ENCODE results near the gene ABCG4. TPM values are rescaled to one million over a fixed set of nuclear protein-coding genes. Genes with fewer than 3 reads are reported as not detected.

ABCG4 gene
- total RNA-seq, 4 donors from 2014 or later: 0.14 TPM; not detected in 3

DNA sequence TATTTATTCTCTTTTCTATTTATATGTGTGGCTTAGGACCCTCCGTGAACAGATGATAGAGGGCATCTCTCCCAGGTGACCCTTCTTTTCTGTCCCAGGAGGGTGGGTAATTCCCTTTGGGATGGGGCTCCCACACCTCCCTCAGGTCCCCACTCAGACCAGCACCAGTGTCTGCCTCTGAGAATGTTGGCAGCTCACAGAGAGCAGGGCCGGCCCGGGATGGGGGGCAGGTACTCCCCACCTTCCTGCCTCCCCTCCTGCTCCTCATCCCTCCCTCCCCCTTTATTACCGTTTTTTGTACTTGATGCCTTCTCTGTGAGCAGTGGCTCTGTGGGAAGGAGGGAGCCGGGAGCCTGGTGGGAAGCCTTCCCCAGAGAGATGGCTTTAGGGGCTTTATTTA, 32.3 kb upstream of the ABCG4 start:
- Histone ChIP-seq H3K36me3 (peaks cover 0 to 18% (median 2%) of the 10 kb centered on the region in 4 donors), H3K9me3 (no peaks in the 10 kb centered on the region), H3K27me3 (no peaks in the 10 kb centered on the region), H3K4me3 (no peak overlapping the region), H3K27ac (peak overlapping the region; percentile 32 to 48 (median 41)), H3K4me1 (peaks cover 0 to 10% (median 6%) of the 10 kb centered on the region in 4 donors)
- WGBS, 2 donors (ENCODE audit: low coverage in 1 of 2): 60 to 84% methylated on average over 2 to 5 of the region's 5 CpGs
- in situ Hi-C loops (cut with MboI; ENCODE audit: low pct_ligation_motif_present in 1 of 4, low pct_unique_long_range_greater_than_20kb in 1 of 4, low sequenced_read_pairs in 3 of 4): no loop called here
- intact Hi-C loops (cut with DNase I; ENCODE audit: low total_unique reads): no loop called here
- no peak for DNase-seq
- TF ChIP-seq CTCF (IDR thresholded peaks at IDR 0.05): no peak

- Histone ChIP-seq H3K36me3 (peaks cover 0 to 13% (median 2%) of the 10 kb centered on the region in 4 donors), H3K27ac (no peak overlapping the region), H3K27me3 (no peaks in the 10 kb centered on the region), H3K4me1 (peaks cover under 1 to 12% (median 9%) of the 10 kb centered on the region in 4 donors), H3K4me3 (no peak overlapping the region), H3K9me3 (no peaks in the 10 kb centered on the region)
- intact Hi-C loops (cut with DNase I; ENCODE audit: low total_unique reads): no loop called here
- DNase-seq: no peak
- 93 to 100% methylated on average over 1 to 3 of the region's 3 CpGs for WGBS, 2 donors (ENCODE audit: low coverage in 1 of 2)
- TF ChIP-seq POLR2AphosphoS5 (IDR thresholded peaks at IDR 0.05) (no peak), EP300 (IDR thresholded peaks at IDR 0.05; ENCODE audit: low read depth) (no peak), POLR2A (IDR thresholded peaks at IDR 0.05) (no peak), CTCF (IDR thresholded peaks at IDR 0.05) (no peak)
- in situ Hi-C loops (cut with MboI; ENCODE audit: low pct_ligation_motif_present in 1 of 4, low pct_unique_long_range_greater_than_20kb in 1 of 4, low sequenced_read_pairs in 3 of 4): no loop called here
Observed at GRCh38 chr11:119117004-119117706, 31.7 kb upstream of the ABCG4 start.

DNA sequence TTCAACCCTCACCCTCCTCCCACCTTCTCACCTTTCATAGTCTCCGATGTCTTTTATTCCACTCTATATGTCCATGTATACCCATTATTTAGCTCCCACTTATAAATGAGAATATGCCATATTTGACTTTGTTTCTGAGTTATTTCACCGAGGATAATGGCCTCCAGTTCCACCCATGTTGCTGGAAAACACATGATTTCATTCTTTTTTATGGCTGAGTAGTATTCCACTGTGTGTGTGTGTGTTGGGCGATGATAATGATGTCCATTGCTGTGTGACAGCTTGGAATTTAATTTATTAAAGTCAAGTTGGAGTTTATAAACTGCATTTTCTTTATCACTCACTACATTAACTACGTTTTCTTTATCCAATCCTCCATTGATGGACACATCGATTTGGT, 30.6 kb upstream of the ABCG4 start:
- H3K27me3 ChIP-seq: no peaks in the 10 kb centered on the region
- no peak for DNase-seq
- H3K27ac ChIP-seq: no peak overlapping the region
- H3K36me3 ChIP-seq: peaks cover 0 to 10% (median 2%) of the 10 kb centered on the region in 4 donors
- no peaks in the 10 kb centered on the region for H3K9me3 ChIP-seq
- intact Hi-C loops (cut with DNase I; ENCODE audit: low total_unique reads): no loop called here
- H3K4me1 ChIP-seq: peaks cover 7 to 22% (median 15%) of the 10 kb centered on the region in 4 donors
- in situ Hi-C loops (cut with MboI; ENCODE audit: low pct_ligation_motif_present in 1 of 4, low pct_unique_long_range_greater_than_20kb in 1 of 4, low sequenced_read_pairs in 3 of 4): no loop called here
- WGBS, 2 donors (ENCODE audit: low coverage in 1 of 2): 92 to 96% methylated on average over 5 of the region's 5 CpGs
- H3K4me3 ChIP-seq: no peak overlapping the region
- no peak for TF ChIP-seq POLR2AphosphoS5 (IDR thresholded peaks at IDR 0.05)
- no peak for TF ChIP-seq POLR2A (IDR thresholded peaks at IDR 0.05)
- no peak for TF ChIP-seq CTCF (IDR thresholded peaks at IDR 0.05)
- TF ChIP-seq EP300 (IDR thresholded peaks at IDR 0.05; ENCODE audit: low read depth): no peak

GRCh38 chr11:119118946-119119345, 29.9 kb upstream of the ABCG4 start:
- 84 to 100% methylated on average over 1 of the region's 1 CpG for WGBS, 2 donors (ENCODE audit: low coverage in 1 of 2)

More at GRCh38 chr11:119118946-119119345, 29.9 kb upstream of the ABCG4 start:
- intact Hi-C loops (cut with DNase I; ENCODE audit: low total_unique reads) (no loop called here), in situ Hi-C loops (cut with MboI; ENCODE audit: low pct_ligation_motif_present in 1 of 4, low pct_unique_long_range_greater_than_20kb in 1 of 4, low sequenced_read_pairs in 3 of 4) (no loop called here)
- Histone ChIP-seq H3K4me1 (peaks cover 7 to 24% (median 15%) of the 10 kb centered on the region in 4 donors), H3K27me3 (no peaks in the 10 kb centered on the region), H3K36me3 (peaks cover 0 to 9% (median 2%) of the 10 kb centered on the region in 4 donors), H3K4me3 (no peak overlapping the region), H3K9me3 (no peaks in the 10 kb centered on the region), H3K27ac (no peak overlapping the region)
- no peak for TF ChIP-seq POLR2AphosphoS5 (IDR thresholded peaks at IDR 0.05)
- no peak for TF ChIP-seq EP300 (IDR thresholded peaks at IDR 0.05; ENCODE audit: low read depth)
- no peak for TF ChIP-seq POLR2A (IDR thresholded peaks at IDR 0.05)
- TF ChIP-seq CTCF (IDR thresholded peaks at IDR 0.05): no peak
- DNase-seq: no peak
